ENCODE data around the gene COL15A1.

COL15A1 gene

DNA sequence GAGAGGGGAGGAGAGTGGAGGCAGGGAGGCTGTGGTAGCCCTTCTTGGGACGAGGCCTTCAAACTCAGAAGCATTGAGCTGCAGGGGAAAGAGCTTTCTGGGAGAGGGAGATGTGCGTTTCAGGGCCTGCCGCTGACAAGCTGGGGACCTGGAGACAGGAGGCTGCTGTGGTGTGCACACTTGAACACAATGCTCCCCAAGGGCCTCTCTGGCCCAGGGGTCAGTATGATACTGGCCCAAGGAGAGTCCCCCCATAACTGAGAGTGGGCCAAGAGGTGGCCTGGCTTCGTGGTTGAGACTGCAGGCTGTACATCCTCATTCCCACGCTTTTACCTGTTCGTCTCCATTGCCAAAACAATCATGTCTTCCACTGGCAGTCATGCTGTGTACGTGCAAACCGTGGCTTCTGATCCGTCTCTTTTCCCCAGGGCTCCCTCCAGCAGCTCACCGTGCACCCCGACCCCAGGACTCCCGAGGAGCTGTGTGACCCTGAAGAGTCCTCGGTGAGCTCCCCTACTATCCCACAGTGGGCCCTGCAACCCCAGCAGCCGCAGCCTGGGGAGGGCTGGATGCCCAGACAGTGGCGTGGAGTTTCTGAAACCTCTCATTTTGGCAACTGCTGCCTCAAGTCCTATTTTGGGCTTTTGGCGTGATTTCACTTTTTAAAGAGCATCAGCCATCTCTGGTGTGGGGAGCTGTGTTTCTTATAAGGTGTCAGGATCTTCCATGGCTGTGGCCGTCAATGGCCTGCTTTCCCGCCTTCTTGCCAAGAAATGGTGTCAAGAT, 43.4 kb downstream of the COL15A1 start:
- no peak overlapping the region for H3K9ac ChIP-seq (ENCODE audit: low read depth, low read length, poor library complexity, severe bottlenecking)
- no peaks in the 10 kb centered on the region for H3K79me2 ChIP-seq (ENCODE audit: insufficient read depth, low read length)
- H3K4me2 ChIP-seq (ENCODE audit: low read depth, low read length, poor library complexity, severe bottlenecking) = no peak overlapping the region
- no peaks in the 10 kb centered on the region for H3K27me3 ChIP-seq (ENCODE audit: insufficient read depth, low read length, poor library complexity, severe bottlenecking)
- H3K4me3 ChIP-seq (ENCODE audit: low read length, poor library complexity, severe bottlenecking) = no peak overlapping the region
- no peaks in the 10 kb centered on the region for H4K20me1 ChIP-seq (ENCODE audit: insufficient read depth, low read length, poor library complexity, severe bottlenecking)
- H3K4me1 ChIP-seq (ENCODE audit: insufficient read depth, low read length, poor library complexity, severe bottlenecking) = no peaks in the 10 kb centered on the region
- H3K9me2 ChIP-seq (replicated peaks; ENCODE audit: low read depth, low read length) = no peaks in the 10 kb centered on the region
- no peaks in the 10 kb centered on the region for H3K36me3 ChIP-seq (ENCODE audit: insufficient read depth, low read length)
- no peaks in the 10 kb centered on the region for H3K9me3 ChIP-seq (ENCODE audit: insufficient read depth, low read depth, low read length)
- no peak for TF ChIP-seq EZH2phosphoT487 (IDR thresholded peaks at IDR 0.05; ENCODE audit: borderline replicate concordance)
- TF ChIP-seq, protein P1, sequence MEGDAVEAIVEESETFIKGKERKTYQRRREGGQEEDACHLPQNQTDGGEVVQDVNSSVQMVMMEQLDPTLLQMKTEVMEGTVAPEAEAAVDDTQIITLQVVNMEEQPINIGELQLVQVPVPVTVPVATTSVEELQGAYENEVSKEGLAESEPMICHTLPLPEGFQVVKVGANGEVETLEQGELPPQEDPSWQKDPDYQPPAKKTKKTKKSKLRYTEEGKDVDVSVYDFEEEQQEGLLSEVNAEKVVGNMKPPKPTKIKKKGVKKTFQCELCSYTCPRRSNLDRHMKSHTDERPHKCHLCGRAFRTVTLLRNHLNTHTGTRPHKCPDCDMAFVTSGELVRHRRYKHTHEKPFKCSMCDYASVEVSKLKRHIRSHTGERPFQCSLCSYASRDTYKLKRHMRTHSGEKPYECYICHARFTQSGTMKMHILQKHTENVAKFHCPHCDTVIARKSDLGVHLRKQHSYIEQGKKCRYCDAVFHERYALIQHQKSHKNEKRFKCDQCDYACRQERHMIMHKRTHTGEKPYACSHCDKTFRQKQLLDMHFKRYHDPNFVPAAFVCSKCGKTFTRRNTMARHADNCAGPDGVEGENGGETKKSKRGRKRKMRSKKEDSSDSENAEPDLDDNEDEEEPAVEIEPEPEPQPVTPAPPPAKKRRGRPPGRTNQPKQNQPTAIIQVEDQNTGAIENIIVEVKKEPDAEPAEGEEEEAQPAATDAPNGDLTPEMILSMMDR (conservative IDR thresholded peaks at IDR 0.05; ENCODE audit: low read length) = no peak
- no peaks in the 10 kb centered on the region for H3F3A ChIP-seq (ENCODE audit: low read depth)
- no peak overlapping the region for H2AFZ ChIP-seq (ENCODE audit: low read length)

DNA sequence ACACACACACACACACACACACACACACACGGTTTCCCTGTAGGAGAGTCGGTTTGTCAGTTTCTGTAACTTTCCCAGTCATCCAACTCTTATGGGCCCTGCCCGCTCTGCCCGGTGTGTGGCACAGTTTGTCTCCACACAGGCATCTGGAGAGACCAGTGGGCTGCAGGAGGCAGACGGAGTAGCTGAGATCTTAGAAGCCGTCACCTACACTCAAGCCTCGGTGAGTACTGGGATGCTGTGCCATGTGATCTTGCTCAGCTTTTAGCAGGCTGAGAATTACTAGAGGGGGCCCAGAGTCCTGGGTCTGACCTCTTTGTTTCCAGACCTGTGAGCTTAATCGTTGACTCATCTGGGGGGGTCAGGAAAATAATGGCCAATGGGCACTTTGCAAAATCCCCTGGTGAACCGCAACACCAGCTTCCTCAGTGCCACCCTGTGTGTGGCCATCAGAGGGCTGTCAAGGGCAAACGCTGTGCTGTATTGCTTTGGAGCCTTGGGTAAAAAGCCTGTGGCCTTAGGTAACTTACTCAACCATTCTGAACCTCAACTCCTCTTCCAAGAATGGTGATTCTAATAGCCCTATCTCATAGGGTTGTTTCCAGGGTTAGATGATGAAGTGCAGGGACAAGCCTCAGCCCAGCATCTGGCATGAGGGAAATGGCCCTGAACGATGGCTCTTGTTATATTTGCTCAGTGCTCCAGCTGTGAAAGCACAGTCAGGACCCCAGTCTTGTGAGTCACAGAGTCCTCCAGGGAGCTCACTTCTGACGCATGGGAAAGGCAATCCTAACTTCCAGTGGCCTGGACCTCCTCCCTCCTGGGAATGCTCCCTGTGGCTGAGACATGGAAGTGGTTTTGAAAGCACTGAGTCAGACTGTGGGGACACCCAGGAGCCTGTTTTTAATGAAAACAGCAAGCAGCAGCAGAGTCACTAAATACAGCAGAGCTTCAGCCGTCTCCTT, 45.6 kb downstream of the COL15A1 start:
- H3K9ac ChIP-seq (ENCODE audit: low read depth, low read length, poor library complexity, severe bottlenecking) = no peak overlapping the region
- no peaks in the 10 kb centered on the region for H4K20me1 ChIP-seq (ENCODE audit: insufficient read depth, low read length, poor library complexity, severe bottlenecking)
- no peaks in the 10 kb centered on the region for H3K36me3 ChIP-seq (ENCODE audit: insufficient read depth, low read length)
- H3K79me2 ChIP-seq (ENCODE audit: insufficient read depth, low read length) = no peaks in the 10 kb centered on the region
- no peak overlapping the region for H3K4me3 ChIP-seq (ENCODE audit: low read length, poor library complexity, severe bottlenecking)
- H3F3A ChIP-seq (ENCODE audit: low read depth) = no peaks in the 10 kb centered on the region
- no peaks in the 10 kb centered on the region for H3K9me2 ChIP-seq (replicated peaks; ENCODE audit: low read depth, low read length)
- H3K27me3 ChIP-seq (ENCODE audit: insufficient read depth, low read length, poor library complexity, severe bottlenecking) = no peaks in the 10 kb centered on the region
- H3K9me3 ChIP-seq (ENCODE audit: insufficient read depth, low read depth, low read length) = no peaks in the 10 kb centered on the region
- H2AFZ ChIP-seq (ENCODE audit: low read length) = no peak overlapping the region
- H3K4me2 ChIP-seq (ENCODE audit: low read depth, low read length, poor library complexity, severe bottlenecking) = no peak overlapping the region
- TF ChIP-seq EZH2phosphoT487 (IDR thresholded peaks at IDR 0.05; ENCODE audit: borderline replicate concordance) = no peak
- TF ChIP-seq, protein P1 (conservative IDR thresholded peaks at IDR 0.05; ENCODE audit: low read length) = peak; percentile 51
- H3K4me1 ChIP-seq (ENCODE audit: insufficient read depth, low read length, poor library complexity, severe bottlenecking) = no peaks in the 10 kb centered on the region

DNA sequence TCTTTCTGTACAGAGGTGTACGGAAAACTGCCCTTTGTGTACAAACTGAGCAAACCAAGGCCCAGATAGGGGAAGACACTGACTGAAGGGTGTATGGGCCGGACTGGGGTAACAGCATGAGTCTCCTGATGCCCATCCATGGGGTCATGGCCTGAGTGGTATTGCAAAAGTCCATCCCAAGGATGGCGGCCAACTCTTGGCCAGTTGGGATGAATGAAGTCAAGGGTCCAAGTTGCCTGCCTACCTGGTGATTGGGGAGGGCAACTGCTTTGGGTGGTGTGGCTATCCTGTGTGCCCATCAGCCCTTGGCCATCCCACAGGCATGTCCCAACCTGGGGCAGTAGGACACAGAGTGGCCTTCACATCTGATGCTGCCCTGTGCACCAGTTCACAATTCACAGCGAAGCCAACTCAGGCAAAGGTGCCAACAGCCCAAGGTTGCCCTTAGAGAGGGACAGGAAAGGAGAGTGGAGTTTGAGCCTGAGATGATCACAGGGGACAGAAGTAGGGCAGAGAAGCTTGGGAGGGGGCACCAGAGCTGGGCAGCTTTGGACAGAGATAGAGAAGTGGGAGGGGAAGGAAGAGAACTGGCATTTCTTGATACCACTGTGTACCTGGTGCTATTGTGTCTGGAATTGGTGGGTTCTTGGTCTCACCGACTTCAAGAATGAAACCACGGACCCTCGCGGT, 46.6 kb downstream of the COL15A1 start:
- Histone ChIP-seq H2AFZ (ENCODE audit: low read length) (no peak overlapping the region), H4K20me1 (ENCODE audit: insufficient read depth, low read length, poor library complexity, severe bottlenecking) (no peaks in the 10 kb centered on the region), H3K4me3 (ENCODE audit: low read length, poor library complexity, severe bottlenecking) (no peak overlapping the region), H3K4me1 (ENCODE audit: insufficient read depth, low read length, poor library complexity, severe bottlenecking) (no peaks in the 10 kb centered on the region), H3K4me2 (ENCODE audit: low read depth, low read length, poor library complexity, severe bottlenecking) (no peak overlapping the region), H3K9ac (ENCODE audit: low read depth, low read length, poor library complexity, severe bottlenecking) (no peak overlapping the region), H3K9me3 (ENCODE audit: insufficient read depth, low read depth, low read length) (no peaks in the 10 kb centered on the region), H3F3A (ENCODE audit: low read depth) (no peaks in the 10 kb centered on the region), H3K27me3 (ENCODE audit: insufficient read depth, low read length, poor library complexity, severe bottlenecking) (no peaks in the 10 kb centered on the region), H3K36me3 (ENCODE audit: insufficient read depth, low read length) (no peaks in the 10 kb centered on the region), H3K9me2 (replicated peaks; ENCODE audit: low read depth, low read length) (no peaks in the 10 kb centered on the region), H3K79me2 (ENCODE audit: insufficient read depth, low read length) (no peaks in the 10 kb centered on the region)
- TF ChIP-seq, protein P1 (conservative IDR thresholded peaks at IDR 0.05; ENCODE audit: low read length) = no peak
- no peak for TF ChIP-seq EZH2phosphoT487 (IDR thresholded peaks at IDR 0.05; ENCODE audit: borderline replicate concordance)
